Jurkat, Clone E6-1 (cell line): ENCODE data around the gene ITGA11.

ENCODE experiments used
- DNase-seq: peaks from one replicate; pipeline ENCODE4 v3.0.0-alpha.2; 2011; ENCODE audit warnings: low read depth, low spot score
- H3K4me3 ChIP-seq: 2 replicates; pipeline ENCODE4 v1.5.1; 2011; ENCODE audit warnings: mild to moderate bottlenecking, low read length, control low read depth, moderate library complexity

Gene ITGA11

DNA sequence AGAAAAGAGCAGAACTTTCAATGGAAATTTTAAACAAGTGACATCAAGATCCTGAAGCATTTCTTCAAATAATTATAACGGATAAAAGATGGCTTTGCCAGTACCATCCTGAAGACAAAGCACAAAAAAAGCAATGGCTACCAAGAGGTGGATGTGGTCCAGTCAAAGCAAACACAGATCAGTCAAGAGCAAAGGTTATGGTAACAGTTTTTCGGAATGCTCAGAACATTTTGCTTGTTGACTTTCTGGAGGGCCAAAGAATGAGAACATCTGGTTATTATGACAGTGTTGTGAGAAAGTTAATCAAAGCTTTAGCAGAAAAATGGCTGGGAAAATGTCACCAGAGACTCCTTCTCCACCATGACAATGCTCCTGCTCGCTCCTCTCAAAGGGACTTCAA, 122.9 kb downstream of the ITGA11 start:
- DNase-seq = no peak
- H3K4me3 ChIP-seq = no peak overlapping the region

- DNase-seq = no peak
- no peak overlapping the region for H3K4me3 ChIP-seq
Observed at GRCh38 chr15:68307131-68307928, 124.6 kb downstream of the ITGA11 start.

GRCh38 chr15:68305420-68305871, 126.5 kb downstream of the ITGA11 start:
- no peak for DNase-seq
- H3K4me3 ChIP-seq = no peak overlapping the region

- no peak overlapping the region for H3K4me3 ChIP-seq
- DNase-seq = no peak
Observed at GRCh38 chr15:68304589-68305337, 127.2 kb downstream of the ITGA11 start.

DNA sequence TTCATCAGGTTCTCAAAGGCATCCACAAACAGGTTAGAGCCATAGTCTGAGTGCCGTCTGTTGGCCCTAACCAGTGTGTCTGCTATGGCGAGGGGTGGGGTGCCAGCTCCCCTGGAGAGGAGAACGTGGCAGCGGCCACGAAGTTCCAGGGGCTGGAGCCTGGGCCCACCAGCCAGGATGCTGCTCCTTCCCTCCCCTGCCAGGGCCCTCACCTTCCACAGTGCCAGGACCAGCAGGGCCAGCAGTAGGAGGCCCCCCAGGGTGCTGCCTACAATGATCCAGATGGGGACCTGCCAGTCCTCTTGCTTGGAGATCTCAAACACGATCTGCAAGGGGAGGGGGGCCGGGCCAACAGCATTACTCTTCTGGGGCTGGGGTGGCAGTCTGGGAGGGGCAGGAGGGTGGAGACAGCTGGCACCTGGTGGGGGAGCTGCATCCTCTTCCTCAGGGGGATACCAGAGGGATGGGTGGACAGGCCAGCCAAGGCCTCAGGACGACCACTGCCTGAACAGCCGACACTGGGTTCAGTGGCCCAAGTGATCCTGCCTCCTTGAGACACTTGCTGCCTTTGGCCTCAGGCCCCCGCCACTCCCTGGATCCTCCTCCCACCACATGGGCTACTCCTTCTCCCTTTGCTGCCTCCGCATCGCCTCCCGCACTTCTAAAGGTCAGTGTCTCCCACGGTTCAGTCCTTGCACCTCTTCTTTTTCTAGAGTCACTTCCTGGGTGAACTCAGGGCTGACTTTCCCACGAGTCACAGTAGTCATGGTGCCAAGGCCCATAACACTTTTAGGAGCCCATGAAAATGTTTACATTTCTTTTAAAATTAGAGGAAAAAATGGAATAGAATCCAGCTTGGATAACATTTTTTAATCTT, 128.2 kb downstream of the ITGA11 start:
- no peak overlapping the region for H3K4me3 ChIP-seq
- no peak for DNase-seq

DNA sequence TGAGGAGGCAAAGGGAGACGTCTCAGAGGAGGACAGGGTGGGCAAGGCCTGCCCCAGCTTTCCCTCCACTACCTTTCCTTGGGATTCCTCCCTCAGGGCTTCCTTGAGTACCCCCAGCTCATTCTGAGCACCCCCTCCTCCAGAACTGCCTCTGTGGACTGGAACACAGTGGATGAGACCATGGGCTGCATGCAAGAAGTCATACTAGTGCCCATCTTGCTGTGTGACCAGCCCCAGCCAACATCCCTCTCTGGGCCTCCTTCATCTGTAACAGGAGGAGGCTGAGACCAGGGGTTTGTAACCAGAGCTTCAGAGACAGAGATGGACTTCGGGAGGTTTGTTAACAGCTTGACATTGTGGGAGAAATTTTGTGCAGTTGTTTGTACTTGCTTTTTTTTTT, 128.8 kb downstream of the ITGA11 start:
- DNase-seq = no peak
- no peak overlapping the region for H3K4me3 ChIP-seq

- H3K4me3 ChIP-seq = no peak overlapping the region
- no peak for DNase-seq
Observed at GRCh38 chr15:68302729-68303128, 129.2 kb downstream of the ITGA11 start.

- no peak for DNase-seq
- H3K4me3 ChIP-seq = no peak overlapping the region
Observed at GRCh38 chr15:68301301-68301700, 130.7 kb downstream of the ITGA11 start.

- no peak overlapping the region for H3K4me3 ChIP-seq
- DNase-seq = no peak
Observed at GRCh38 chr15:68300115-68300940, 131.6 kb downstream of the ITGA11 start.

DNA sequence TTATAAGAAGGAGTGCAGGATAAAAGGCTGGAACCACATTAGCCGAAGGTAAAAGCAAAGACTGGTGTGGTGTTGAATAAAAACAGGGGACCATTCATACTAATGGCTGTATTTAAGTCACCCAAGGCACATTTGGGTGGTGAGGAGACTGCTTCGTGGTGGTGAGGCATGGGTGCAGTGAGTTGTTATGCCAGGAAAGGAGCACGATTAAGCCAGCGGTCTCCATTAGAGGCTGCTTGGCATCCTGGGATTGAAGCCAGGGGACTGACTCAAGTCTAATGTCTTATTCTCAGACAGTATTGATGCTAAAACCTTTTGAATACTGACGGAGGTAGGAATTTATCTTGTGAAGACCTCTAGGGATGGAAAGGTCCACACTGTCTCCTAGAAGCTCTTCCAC, 132.5 kb downstream of the ITGA11 start:
- DNase-seq = no peak
- no peak overlapping the region for H3K4me3 ChIP-seq

GRCh38 chr15:68298882-68299381, 133.0 kb downstream of the ITGA11 start:
- DNase-seq = no peak

DNA sequence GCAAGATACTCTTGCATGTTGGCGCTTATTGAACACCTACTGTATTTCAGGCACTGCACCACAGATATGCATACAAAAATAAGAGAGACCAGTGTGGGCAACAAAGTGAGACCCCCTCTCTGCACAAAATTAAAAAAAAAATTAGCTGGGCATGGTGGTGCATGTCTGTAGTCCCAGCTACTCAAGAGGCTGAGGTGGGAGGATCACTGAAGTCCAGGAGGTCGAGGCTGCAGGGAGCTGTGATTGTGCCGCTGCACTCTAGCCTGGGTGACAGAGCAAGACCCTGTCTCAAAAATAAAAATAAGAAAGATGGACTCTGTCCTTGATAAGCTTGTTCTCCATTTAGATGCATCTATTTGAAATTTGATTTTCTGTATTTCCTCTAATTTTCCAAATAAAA, 133.6 kb downstream of the ITGA11 start:
- no peak overlapping the region for H3K4me3 ChIP-seq
- no peak for DNase-seq

More at GRCh38 chr15:68298882-68299381, 133.0 kb downstream of the ITGA11 start:
- 0 out of 2 replicates have a peak overlapping the region, but pooled peaks have one; percentile 1 for H3K4me3 ChIP-seq

GRCh38 chr15:68295014-68295805, 136.8 kb downstream of the ITGA11 start:
- no peak for DNase-seq
- no peak overlapping the region for H3K4me3 ChIP-seq

DNA sequence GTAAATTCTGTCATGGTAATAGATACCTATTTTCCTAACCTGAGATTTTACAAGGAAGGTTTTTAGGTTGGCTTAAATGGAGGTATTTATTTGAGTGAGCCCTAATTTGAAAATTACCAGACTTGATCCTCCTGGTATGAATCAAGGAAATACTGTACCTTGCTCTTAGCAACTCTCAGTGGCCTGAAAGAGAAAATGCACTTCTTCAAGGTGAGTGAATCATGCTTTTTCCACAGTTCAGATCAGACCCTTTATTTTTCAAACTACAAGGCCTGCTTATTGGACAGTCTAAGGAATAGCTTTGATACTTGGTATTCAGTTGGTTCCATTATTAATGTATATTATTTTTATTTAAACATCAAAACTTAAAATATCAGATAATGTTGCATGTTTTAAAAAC, 139.0 kb downstream of the ITGA11 start:
- no peak for DNase-seq
- no peak overlapping the region for H3K4me3 ChIP-seq

DNA sequence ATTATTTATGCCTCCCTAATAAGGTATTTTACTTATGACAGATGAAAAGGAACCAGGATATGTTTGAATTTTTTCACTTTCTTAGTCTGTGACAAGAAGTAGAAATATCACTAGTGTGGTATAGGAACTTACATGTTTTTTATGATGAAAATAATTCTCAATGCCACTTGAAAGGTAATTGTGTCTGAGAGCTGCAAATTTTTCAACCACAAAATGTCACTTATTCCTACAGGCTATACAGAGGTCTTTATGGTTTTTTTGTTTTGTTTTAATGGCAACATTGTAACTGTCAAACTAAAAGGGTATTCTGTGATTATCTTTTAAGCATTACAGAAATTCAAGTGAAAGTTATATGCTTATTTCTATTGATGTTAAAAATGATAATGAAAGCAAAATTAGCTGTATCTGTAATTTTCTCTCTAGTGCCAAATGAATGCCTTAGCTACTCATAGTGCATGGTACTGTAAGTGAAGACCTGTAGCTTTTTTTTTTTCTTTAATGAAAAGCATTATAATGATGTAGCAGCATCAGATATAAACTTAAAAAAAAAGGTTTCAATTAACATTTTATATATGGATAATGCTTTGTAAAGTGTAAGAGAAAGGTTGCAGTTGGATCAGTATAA, 139.7 kb downstream of the ITGA11 start:
- no peak overlapping the region for H3K4me3 ChIP-seq
- peak; percentile 58 for DNase-seq

DNA sequence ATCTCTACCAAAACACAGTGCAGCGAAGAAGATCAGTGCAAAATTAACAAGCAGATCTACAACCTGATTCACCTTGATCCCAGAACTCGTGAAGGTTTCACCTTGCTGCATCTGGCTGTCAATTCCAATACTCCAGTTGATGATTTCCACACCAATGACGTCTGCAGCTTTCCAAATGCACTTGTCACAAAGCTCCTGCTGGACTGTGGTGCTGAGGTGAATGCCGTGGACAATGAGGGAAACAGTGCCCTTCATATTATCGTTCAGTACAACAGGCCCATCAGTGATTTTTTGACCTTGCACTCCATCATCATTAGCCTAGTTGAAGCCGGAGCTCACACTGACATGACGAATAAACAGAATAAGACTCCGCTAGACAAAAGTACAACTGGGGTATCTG, 141.2 kb downstream of the ITGA11 start:
- H3K4me3 ChIP-seq = no peak overlapping the region
- no peak for DNase-seq

DNA sequence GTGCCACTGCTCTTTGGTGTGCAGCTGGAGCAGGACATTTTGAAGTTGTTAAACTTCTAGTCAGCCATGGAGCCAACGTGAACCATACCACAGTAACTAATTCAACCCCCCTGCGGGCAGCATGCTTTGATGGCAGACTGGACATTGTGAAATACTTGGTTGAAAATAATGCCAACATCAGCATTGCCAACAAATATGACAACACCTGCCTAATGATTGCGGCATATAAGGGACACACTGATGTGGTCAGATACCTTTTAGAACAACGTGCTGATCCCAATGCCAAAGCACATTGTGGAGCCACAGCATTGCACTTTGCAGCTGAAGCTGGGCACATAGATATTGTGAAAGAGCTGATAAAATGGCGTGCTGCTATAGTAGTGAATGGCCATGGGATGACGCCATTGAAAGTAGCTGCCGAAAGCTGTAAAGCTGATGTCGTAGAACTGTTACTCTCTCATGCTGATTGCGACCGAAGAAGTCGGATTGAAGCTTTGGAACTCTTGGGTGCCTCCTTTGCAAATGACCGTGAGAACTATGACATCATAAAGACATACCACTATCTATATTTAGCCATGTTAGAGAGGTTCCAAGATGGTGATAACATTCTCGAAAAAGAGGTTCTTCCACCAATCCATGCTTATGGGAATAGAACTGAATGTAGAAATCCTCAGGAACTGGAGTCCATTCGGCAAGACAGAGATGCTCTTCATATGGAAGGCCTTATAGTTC, 142.2 kb downstream of the ITGA11 start:
- no peak for DNase-seq
- H3K4me3 ChIP-seq = no peak overlapping the region
